ENCODE results near the gene LIAS. TPM values are rescaled to one million over a fixed set of nuclear protein-coding genes. Genes with fewer than 3 reads are reported as not detected.
A peak's percentile ranks its signal among the peaks of the same experiment; 100 is the strongest.

Gene LIAS
- total RNA-seq, 1 donor from 2014 or later, result 35.0 TPM

DNA sequence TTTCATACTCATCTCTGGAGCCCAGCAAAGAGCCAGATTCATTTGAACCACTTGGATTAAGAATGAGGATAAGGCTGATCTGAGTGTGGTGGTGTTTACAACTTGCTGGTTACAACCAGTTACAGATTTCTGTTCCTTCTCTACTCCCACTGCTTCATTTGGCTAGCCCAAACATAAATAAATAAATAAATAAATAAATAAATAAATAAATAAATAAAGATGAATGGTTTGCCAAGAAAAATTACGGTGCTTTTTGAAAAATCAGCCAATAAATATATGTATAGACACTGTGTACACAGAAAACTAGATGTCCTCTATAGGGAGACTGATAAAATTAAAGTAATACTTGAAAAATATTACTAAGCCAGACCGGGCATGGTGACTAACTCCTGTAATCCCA, 17.3 kb upstream of the LIAS start:
- peaks cover 17% of the 10 kb centered on the region for H3K27me3 ChIP-seq (ENCODE audit: low read depth)
- no peaks in the 10 kb centered on the region for H3K36me3 ChIP-seq
- H3K27ac ChIP-seq (replicated peaks), result no peak overlapping the region
- TF ChIP-seq CTCF (IDR thresholded peaks at IDR 0.05; ENCODE audit: borderline replicate concordance), result no peak
- intact Hi-C loops (cut with micrococcal nuclease), result no loop called here
- peaks cover 2% of the 10 kb centered on the region for H3K4me1 ChIP-seq
- no peak overlapping the region for H3K4me3 ChIP-seq
- no peak for DNase-seq
- H3K9me3 ChIP-seq (replicated peaks), result no peaks in the 10 kb centered on the region

DNA sequence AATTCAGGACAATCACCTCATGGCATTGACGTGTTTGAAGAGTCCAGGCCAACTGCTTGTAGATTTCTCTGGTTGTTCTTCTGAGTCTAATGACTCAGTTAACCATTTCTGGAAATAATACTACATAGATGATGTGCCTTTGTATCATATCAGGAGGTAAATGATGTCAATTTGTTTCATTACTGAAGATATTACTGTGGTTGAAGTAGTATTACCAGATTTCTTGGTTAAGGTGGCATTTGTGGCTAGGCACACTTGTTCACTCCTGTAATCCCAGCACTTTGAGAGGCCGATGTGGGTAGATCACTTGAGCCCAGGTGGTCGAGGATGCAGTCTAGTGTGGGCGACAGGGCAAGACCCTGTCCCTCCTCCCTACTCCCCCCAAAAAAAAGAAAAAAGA, 15.9 kb upstream of the LIAS start:
- H3K27ac ChIP-seq (replicated peaks), result no peak overlapping the region
- H3K27me3 ChIP-seq (ENCODE audit: low read depth), result peaks cover 10% of the 10 kb centered on the region
- no peaks in the 10 kb centered on the region for H3K9me3 ChIP-seq (replicated peaks)
- H3K4me3 ChIP-seq, result no peak overlapping the region
- no peaks in the 10 kb centered on the region for H3K36me3 ChIP-seq
- intact Hi-C loops (cut with micrococcal nuclease), result no loop called here
- peaks cover 11% of the 10 kb centered on the region for H3K4me1 ChIP-seq
- no peak for TF ChIP-seq CTCF (IDR thresholded peaks at IDR 0.05; ENCODE audit: borderline replicate concordance)
- DNase-seq, result no peak

GRCh38 chr4:39446483-39446841, 12.4 kb upstream of the LIAS start:
- Histone ChIP-seq H3K4me1 (peaks cover 11% of the 10 kb centered on the region), H3K4me3 (peak overlapping the region; percentile 67), H3K36me3 (peaks cover 5% of the 10 kb centered on the region), H3K27ac (replicated peaks) (no peak overlapping the region), H3K27me3 (ENCODE audit: low read depth) (no peaks in the 10 kb centered on the region), H3K9me3 (replicated peaks) (no peaks in the 10 kb centered on the region)
- intact Hi-C loops (cut with micrococcal nuclease), result no loop called here
- no peak for DNase-seq
- TF ChIP-seq CTCF (IDR thresholded peaks at IDR 0.05; ENCODE audit: borderline replicate concordance), result no peak

- peak; percentile 26 for TF ChIP-seq CTCF (IDR thresholded peaks at IDR 0.05; ENCODE audit: borderline replicate concordance)
- H3K36me3 ChIP-seq, result peaks cover 10% of the 10 kb centered on the region
- intact Hi-C loops (cut with micrococcal nuclease), result no loop called here
- peak overlapping the region; percentile 67 for H3K4me3 ChIP-seq
- no peaks in the 10 kb centered on the region for H3K27me3 ChIP-seq (ENCODE audit: low read depth)
- H3K9me3 ChIP-seq (replicated peaks), result no peaks in the 10 kb centered on the region
- DNase-seq, result peak; percentile 51
- H3K4me1 ChIP-seq, result peaks cover 11% of the 10 kb centered on the region
- H3K27ac ChIP-seq (replicated peaks), result no peak overlapping the region
Measured at GRCh38 chr4:39446842-39447573, 11.8 kb upstream of the LIAS start.

DNA sequence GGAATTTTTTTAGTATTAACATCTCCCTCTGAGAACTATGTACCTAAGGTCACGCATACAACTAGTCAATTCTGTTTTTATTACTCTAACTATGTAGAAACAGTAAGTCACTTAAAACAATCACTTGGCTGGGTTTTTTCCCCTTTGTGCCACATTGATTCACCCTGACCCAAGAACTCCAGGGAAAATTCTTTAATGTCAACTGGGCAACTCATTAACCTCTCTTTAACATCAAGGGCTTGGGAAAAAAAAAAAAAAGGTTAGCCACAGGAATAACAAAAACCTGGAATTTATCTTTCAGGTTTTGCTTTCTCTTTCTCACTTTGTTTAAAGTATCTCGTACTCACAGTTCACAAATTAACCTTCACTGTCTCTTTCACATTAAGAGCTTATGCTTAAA, 8.2 kb upstream of the LIAS start:
- Histone ChIP-seq H3K27me3 (ENCODE audit: low read depth) (no peaks in the 10 kb centered on the region), H3K9me3 (replicated peaks) (no peaks in the 10 kb centered on the region), H3K36me3 (peaks cover 46% of the 10 kb centered on the region), H3K4me3 (no peak overlapping the region), H3K27ac (replicated peaks) (no peak overlapping the region), H3K4me1 (peaks cover 18% of the 10 kb centered on the region)
- no peak for TF ChIP-seq CTCF (IDR thresholded peaks at IDR 0.05; ENCODE audit: borderline replicate concordance)
- no peak for DNase-seq
- intact Hi-C loops (cut with micrococcal nuclease), result no loop called here

Measured in left ventricle myocardium inferior (tissue), 1 donor.